H9 (cell line): Measurements from ENCODE around the gene MARVELD1. TPM values are rescaled to one million over a fixed set of nuclear protein-coding genes. Genes with fewer than 3 reads are reported as not detected.

ENCODE experiments used
- DNase-seq: peaks from one replicate; pipeline ENCODE4 v3.0.0-alpha.2; 2017
- H2AFZ ChIP-seq: one replicate; pipeline ENCODE4 v1.6.1; 2013; ENCODE audit warnings: mild to moderate bottlenecking, low read length, control low read depth, moderate library complexity
- H2AK5ac ChIP-seq: 2 replicates; pipeline ENCODE4 v1.6.1; 2013; ENCODE audit warnings: low read length, control low read depth, mixed read lengths; ENCODE audit not compliant: insufficient read length
- H2BK120ac ChIP-seq: one replicate; pipeline ENCODE4 v1.6.1; 2013; ENCODE audit warnings: low read depth, mild to moderate bottlenecking, low read length, control low read depth, inconsistent platforms; ENCODE audit not compliant: poor library complexity, severe bottlenecking
- H2BK12ac ChIP-seq: 2 replicates; pipeline ENCODE4 v1.6.1; 2013; ENCODE audit warnings: low read length, control low read depth, mixed read lengths, low read depth; ENCODE audit not compliant: insufficient read length
- H2BK15ac ChIP-seq: 2 replicates; pipeline ENCODE4 v1.6.1; 2013; ENCODE audit warnings: low read depth, low read length, control low read depth
- H2BK20ac ChIP-seq: one replicate; pipeline ENCODE4 v1.6.1; 2013; ENCODE audit warnings: low read depth, mild to moderate bottlenecking, low read length, control low read depth, inconsistent platforms; ENCODE audit not compliant: poor library complexity, severe bottlenecking
- H2BK5ac ChIP-seq: 2 replicates; pipeline ENCODE4 v1.6.1; 2013; ENCODE audit warnings: low read length, control low read depth, mixed read lengths; ENCODE audit not compliant: insufficient read length
- H3K14ac ChIP-seq: 2 replicates; pipeline ENCODE4 v1.6.1; 2013; ENCODE audit warnings: low read length, control low read depth; ENCODE audit not compliant: insufficient read depth
- H3K18ac ChIP-seq: 2 replicates; pipeline ENCODE4 v1.6.1; 2013; ENCODE audit warnings: low read depth, mild to moderate bottlenecking, mixed read lengths, low read length, control low read depth; ENCODE audit not compliant: insufficient read length
- H3K23ac ChIP-seq: 2 replicates; pipeline ENCODE4 v1.6.1; 2013; ENCODE audit warnings: low read length, control low read depth, mixed read lengths, low read depth; ENCODE audit not compliant: insufficient read length
- H3K23me2 ChIP-seq: 2 replicates; pipeline ENCODE4 v1.6.1; 2013; ENCODE audit warnings: low read depth, mild to moderate bottlenecking, mixed read lengths, low read length, control low read depth; ENCODE audit not compliant: insufficient read length, poor library complexity, severe bottlenecking
- H3K27ac ChIP-seq: 2 replicates; pipeline ENCODE4 v1.5.1; 2013; ENCODE audit warnings: low read length, control low read depth, mixed read lengths, low read depth; ENCODE audit not compliant: insufficient read length
- H3K27me3 ChIP-seq: 2 replicates; pipeline ENCODE4 v1.6.1; 2013; ENCODE audit warnings: low read length, control low read depth, inconsistent platforms; ENCODE audit not compliant: insufficient read depth
- H3K4ac ChIP-seq: 2 replicates; pipeline ENCODE4 v1.6.1; 2013; ENCODE audit warnings: low read depth, mild to moderate bottlenecking, control low read depth, inconsistent platforms, low read length, moderate library complexity
- H3K4me1 ChIP-seq: 2 replicates; pipeline ENCODE4 v1.6.1; 2013; ENCODE audit warnings: low read length, control low read depth, inconsistent platforms; ENCODE audit not compliant: insufficient read depth
- H3K4me2 ChIP-seq: 2 replicates; pipeline ENCODE4 v1.6.1; 2013; ENCODE audit warnings: low read length, control low read depth, mixed read lengths; ENCODE audit not compliant: insufficient read length, insufficient read depth
- H3K56ac ChIP-seq: 2 replicates; pipeline ENCODE4 v1.6.1; 2013; ENCODE audit warnings: low read depth, mild to moderate bottlenecking, mixed read lengths, low read length, control low read depth; ENCODE audit not compliant: insufficient read length
- H3K79me1 ChIP-seq: 2 replicates; pipeline ENCODE4 v1.6.1; 2013; ENCODE audit warnings: low read depth, mild to moderate bottlenecking, moderate library complexity, low read length, control low read depth, inconsistent platforms; ENCODE audit not compliant: insufficient read depth, poor library complexity, severe bottlenecking
- H3K79me2 ChIP-seq: 2 replicates; pipeline ENCODE4 v1.6.1; 2013; ENCODE audit warnings: low read length, control low read depth, inconsistent platforms; ENCODE audit not compliant: insufficient read depth
- H3K9ac ChIP-seq: 2 replicates; pipeline ENCODE4 v1.6.1; 2013; ENCODE audit warnings: low read length, control low read depth, mixed read lengths; ENCODE audit not compliant: insufficient read length; ENCODE audit errors: extremely low read depth
- H3K9me3 ChIP-seq: one replicate; pipeline ENCODE4 v1.6.1; 2013; ENCODE audit warnings: low read depth, low read length, inconsistent platforms; ENCODE audit not compliant: control insufficient read depth
- H3T11ph ChIP-seq: one replicate; pipeline ENCODE4 v1.6.1; 2013; ENCODE audit warnings: mild to moderate bottlenecking, low read length, control low read depth, inconsistent platforms
- H4K20me1 ChIP-seq: one replicate; pipeline ENCODE4 v1.6.1; 2013; ENCODE audit not compliant: control insufficient read depth, insufficient read length, insufficient read depth
- H4K5ac ChIP-seq: 2 replicates; pipeline ENCODE4 v1.6.1; 2013; ENCODE audit warnings: low read depth, mild to moderate bottlenecking, mixed read lengths, low read length, control low read depth; ENCODE audit not compliant: insufficient read length
- H4K8ac ChIP-seq: replicated peaks from 2 replicates; pipeline ENCODE4 v1.6.1; 2013; ENCODE audit warnings: low read length, control low read depth, mixed read lengths, low read depth; ENCODE audit not compliant: insufficient read length
- H4K91ac ChIP-seq: 2 replicates; pipeline ENCODE4 v1.6.1; 2013; ENCODE audit warnings: low read depth, mild to moderate bottlenecking, moderate library complexity, mixed read lengths, low read length, control low read depth; ENCODE audit not compliant: insufficient read length
- H3K27ac Mint-ChIP-seq, 3 experiments: 2 replicates in 2 of 3; 3 replicates in 1 of 3; pipeline ENCODE4 v1.8.0; 2020 to 2021; ENCODE audit warnings: mixed read lengths in 3 of 3, mild to moderate bottlenecking in 1 of 3, moderate library complexity in 1 of 3
- H3K27me3 Mint-ChIP-seq: 2 replicates; pipeline ENCODE4 v1.8.0; 2021; ENCODE audit warnings: low read depth, mild to moderate bottlenecking, moderate library complexity, mixed read lengths
- H3K36me3 Mint-ChIP-seq, 3 experiments: 2 replicates in 2 of 3; 3 replicates in 1 of 3; pipeline ENCODE4 v1.8.0; 2020 to 2021; ENCODE audit warnings: low read depth in 3 of 3, mixed read lengths in 3 of 3; ENCODE audit not compliant: insufficient read depth in 1 of 3
- H3K4me1 Mint-ChIP-seq, 2 experiments: 2 replicates each; pipeline ENCODE4 v1.8.0; 2020; ENCODE audit warnings: mixed read lengths in 2 of 2
- H3K4me3 Mint-ChIP-seq, 2 experiments: 2 replicates in 1 of 2; 3 replicates in 1 of 2; pipeline ENCODE4 v1.8.0; 2020 to 2021; ENCODE audit warnings: mild to moderate bottlenecking in 2 of 2, mixed read lengths in 2 of 2, moderate library complexity in 1 of 2
- H3K9me3 Mint-ChIP-seq, 2 experiments: 2 replicates in 1 of 2; 3 replicates in 1 of 2; pipeline ENCODE4 v1.8.0; 2020; ENCODE audit warnings: mild to moderate bottlenecking in 2 of 2, mixed read lengths in 2 of 2, moderate library complexity in 1 of 2
- WGBS: extraction: QIAGEN DNeasy Blood & Tissue Kit; methylation state at CpG from one replicate; pipeline ENCODE4 v1.1.7; 2013; ENCODE audit warnings: missing lambda C conversion rate, low lambda C conversion rate, mixed read lengths; ENCODE audit not compliant: insufficient read length; ENCODE audit errors: extremely low coverage; 5-methylcytosine and 5-hydroxymethylcytosine counted together
- total RNA-seq: library from RNA; stranded (reverse); gene quantifications from 2 replicates; pipeline ENCODE4 v1.2.1, GENCODE V29; 2021
- TF ChIP-seq, protein P1 (sequence below): fragments of 200-600 bp; sonication (generic); conservative IDR thresholded peaks from 3 replicates; pipeline ENCODE4 v1.8.0; 2021; ENCODE audit warnings: antibody characterized with exemption, mild to moderate bottlenecking

Gene MARVELD1
- total RNA-seq, 1 experiment from 2014 or later: 26.7 TPM

DNA sequence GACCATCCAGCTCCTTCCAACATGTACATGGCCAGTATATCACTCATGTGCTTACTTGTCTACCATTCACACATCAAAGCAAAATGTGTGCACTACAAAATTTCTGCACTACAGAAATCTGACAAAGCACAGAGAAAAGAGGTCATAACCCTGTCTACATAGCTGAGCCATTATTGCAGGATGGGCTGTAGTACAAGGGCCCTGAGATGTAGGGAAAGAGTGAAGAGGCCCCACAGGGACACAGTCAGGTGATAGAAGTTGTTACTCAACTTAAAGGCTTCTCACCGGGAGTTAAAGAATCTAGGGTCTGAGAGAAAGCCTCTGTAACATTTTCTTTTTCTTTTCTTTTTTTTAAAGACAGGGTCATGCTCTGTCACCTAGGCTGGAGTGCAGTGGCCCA lies 44.0 kb upstream of the MARVELD1 start:
- H3K23me2 ChIP-seq: no peaks in the 10 kb centered on the region
- H3K56ac ChIP-seq: no peak overlapping the region
- H3K27ac Mint-ChIP-seq: no peak overlapping the region
- no peak overlapping the region for H4K91ac ChIP-seq
- no peaks in the 10 kb centered on the region for H4K20me1 ChIP-seq
- WGBS: no CpG with 5 or more reads among the region's 1 CpG
- H2BK15ac ChIP-seq: no peak overlapping the region
- H3K14ac ChIP-seq: no peak overlapping the region
- H3K4me1 ChIP-seq: no peaks in the 10 kb centered on the region
- no peak overlapping the region for H3K4ac ChIP-seq
- no peaks in the 10 kb centered on the region for H3K27me3 Mint-ChIP-seq
- H3K4me2 ChIP-seq: no peak overlapping the region
- H3K9ac ChIP-seq: no peak overlapping the region
- no peak overlapping the region for H2AK5ac ChIP-seq
- no peaks in the 10 kb centered on the region for H3K9me3 Mint-ChIP-seq
- H3K18ac ChIP-seq: no peak overlapping the region
- DNase-seq: no peak
- no peak overlapping the region for H4K8ac ChIP-seq
- H2BK20ac ChIP-seq: no peak overlapping the region
- no peak overlapping the region for H4K5ac ChIP-seq
- TF ChIP-seq, protein P1, sequence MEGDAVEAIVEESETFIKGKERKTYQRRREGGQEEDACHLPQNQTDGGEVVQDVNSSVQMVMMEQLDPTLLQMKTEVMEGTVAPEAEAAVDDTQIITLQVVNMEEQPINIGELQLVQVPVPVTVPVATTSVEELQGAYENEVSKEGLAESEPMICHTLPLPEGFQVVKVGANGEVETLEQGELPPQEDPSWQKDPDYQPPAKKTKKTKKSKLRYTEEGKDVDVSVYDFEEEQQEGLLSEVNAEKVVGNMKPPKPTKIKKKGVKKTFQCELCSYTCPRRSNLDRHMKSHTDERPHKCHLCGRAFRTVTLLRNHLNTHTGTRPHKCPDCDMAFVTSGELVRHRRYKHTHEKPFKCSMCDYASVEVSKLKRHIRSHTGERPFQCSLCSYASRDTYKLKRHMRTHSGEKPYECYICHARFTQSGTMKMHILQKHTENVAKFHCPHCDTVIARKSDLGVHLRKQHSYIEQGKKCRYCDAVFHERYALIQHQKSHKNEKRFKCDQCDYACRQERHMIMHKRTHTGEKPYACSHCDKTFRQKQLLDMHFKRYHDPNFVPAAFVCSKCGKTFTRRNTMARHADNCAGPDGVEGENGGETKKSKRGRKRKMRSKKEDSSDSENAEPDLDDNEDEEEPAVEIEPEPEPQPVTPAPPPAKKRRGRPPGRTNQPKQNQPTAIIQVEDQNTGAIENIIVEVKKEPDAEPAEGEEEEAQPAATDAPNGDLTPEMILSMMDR: no peak
- no peak overlapping the region for H2AFZ ChIP-seq
- H3K79me2 ChIP-seq: no peaks in the 10 kb centered on the region
- no peaks in the 10 kb centered on the region for H3K27me3 ChIP-seq
- H3T11ph ChIP-seq: no peak overlapping the region
- no peak overlapping the region for H3K4me3 Mint-ChIP-seq
- H3K27ac ChIP-seq: no peak overlapping the region
- H3K79me1 ChIP-seq: no peaks in the 10 kb centered on the region
- no peak overlapping the region for H2BK12ac ChIP-seq
- no peaks in the 10 kb centered on the region for H3K9me3 ChIP-seq
- H2BK120ac ChIP-seq: no peak overlapping the region
- H3K23ac ChIP-seq: no peak overlapping the region
- H3K4me1 Mint-ChIP-seq: no peaks in the 10 kb centered on the region
- H3K36me3 Mint-ChIP-seq: peaks cover 26 to 78% (median 62%) of the 10 kb centered on the region in 3 experiments
- no peak overlapping the region for H2BK5ac ChIP-seq
